Effector CD4-positive, alpha-beta T cell (primary cell): ENCODE data around the gene LSAMP.
"Not testable (repeated sequence)": the region's sequence is repeated elsewhere in the genome, so short reads cannot be mapped to it uniquely, and the experiment has no call there.

Experiments used
- DNase-seq: peaks from one replicate; pipeline ENCODE4 v3.0.0-alpha.2; 2020

LSAMP gene

DNA sequence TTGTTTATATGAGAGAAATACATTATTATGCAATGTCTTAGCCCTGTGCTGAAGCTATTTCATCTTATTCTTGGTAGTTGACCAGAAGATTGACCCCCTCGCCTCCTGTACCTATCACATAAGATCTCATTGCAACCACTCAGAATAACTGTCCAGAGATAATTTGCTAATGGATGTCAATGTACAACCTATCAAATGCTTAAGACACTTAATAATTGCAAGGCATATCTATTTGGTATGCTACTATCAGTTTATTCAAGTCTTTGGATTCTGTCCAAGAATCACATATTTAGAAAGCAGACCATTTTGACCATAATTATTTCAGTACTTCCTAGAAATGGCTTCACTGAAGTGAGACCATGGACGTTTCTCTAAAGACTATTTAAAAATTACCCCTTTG, 580.4 kb downstream of the LSAMP start:
- no peak for DNase-seq

DNA sequence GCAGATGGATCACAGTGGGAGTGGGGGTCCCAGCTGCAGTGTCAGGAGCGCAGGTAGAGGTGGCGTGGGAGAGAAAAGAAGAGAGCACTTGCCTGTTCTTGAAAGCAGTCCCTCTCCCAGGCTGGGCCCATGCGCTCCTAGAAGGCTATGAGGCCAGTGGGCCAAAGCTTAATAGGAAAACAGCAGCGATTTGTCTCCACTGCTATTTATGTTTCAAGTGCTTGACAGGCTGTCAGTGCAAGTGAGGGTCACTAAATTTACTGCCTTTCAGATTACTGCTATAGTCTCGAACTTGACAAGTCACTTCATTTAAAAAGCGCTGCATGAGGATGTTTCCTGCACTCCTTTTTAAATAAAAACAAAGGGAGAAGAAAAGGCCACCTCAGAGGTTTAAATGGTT, 582.4 kb downstream of the LSAMP start:
- no peak for DNase-seq

DNA sequence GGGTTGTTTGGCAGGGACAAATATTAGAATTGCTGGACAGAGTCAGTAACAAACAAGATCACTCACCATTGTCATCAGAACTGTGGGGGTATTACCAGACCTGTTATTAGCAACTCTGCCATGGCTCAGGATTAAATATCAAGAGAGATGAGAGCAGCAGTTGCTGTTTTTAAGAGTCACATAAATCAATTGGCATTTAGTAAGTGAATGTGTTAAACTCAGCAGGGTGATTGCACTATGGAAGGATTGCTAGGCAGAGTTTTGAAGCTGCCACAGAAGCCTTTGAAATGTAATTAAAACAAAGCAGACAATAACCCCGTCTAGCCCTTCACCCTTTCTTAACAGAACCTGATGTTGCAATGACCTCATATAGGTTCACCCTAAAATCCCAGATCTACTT, 583.2 kb downstream of the LSAMP start:
- no peak for DNase-seq

DNA sequence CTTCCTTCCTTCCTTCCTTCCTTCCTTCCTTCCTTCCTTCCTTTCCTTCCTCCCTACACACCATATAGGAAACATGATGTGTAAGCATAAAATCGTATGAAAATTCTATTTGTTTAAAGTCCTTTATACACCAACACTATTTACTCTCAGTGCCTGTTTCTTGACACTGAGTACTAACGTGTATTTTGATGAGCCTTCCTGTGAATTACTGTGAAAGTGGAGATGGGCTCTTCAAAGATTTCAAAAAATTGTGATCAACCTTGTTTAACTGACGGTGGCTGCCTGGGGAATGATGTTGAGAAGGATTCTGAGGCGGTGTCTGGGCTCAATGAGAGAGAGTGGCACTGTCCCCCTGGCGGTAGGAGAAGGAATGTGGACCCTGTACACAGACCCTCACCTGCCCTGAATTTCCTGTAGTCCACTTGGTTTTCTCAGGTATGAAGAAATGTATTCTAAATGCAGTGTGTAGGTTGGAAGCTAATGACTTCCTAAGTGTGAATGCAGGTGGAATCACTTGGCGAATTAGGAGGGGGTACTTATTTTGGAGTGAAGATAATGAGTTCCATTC, 584.0 kb downstream of the LSAMP start:
- no peak for DNase-seq

DNA sequence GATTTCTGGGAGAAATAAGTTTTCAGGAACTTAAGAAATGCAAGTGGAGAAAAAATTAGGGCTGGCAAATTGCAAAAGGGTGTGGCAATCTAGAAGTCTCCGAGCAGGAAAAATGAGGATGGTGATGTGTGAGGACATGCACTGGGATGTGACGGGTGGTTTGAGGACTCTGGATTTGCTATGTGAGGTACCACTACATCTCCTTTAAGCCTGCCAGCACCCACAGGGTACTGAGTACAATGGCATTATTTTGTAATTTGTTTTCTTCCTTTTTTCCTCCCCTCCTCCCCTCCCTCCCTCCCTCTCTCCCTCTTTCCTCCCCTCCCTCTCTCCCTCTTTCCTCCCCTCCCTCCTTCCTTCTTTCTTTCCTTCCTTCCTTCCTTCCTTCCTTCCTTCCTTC, 584.5 kb downstream of the LSAMP start:
- no peak for DNase-seq

DNA sequence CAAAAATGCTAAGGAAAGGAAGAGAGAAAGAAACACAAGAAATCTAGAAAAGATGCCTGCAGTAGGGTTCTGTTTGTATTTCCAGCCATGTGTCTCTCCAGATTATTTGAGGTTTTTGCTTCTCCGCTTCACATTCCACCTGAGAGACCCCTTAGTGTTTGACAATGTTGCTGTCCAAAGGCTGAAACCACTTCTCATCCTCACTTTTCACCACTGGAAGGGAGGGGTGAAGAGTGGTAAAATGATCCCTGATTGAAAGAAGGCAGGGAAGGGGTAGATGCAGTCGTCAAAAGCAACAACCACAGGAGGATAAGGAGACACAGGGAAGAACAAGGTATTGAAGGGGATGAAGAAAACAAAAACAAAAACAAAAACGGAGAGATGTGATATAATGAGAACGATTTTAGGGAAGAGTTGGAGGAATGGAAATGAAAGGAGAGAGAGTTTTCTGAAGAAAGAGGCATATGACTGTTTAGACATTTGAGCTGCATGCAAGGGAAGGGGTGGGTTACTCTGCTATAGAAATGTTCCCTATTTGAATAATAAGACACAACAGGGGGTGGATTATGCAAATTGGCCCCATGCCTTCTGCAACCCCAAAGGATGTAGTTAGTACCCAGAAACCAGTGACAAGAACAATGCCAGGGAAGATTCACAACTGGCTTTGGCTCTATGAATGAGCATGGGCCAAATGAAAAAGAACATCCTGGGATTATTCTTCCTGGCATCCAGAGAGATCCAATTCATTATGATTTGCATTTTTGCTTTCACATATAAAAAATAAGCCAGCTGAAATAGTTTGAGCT, 586.1 kb downstream of the LSAMP start:
- no peak for DNase-seq

DNA sequence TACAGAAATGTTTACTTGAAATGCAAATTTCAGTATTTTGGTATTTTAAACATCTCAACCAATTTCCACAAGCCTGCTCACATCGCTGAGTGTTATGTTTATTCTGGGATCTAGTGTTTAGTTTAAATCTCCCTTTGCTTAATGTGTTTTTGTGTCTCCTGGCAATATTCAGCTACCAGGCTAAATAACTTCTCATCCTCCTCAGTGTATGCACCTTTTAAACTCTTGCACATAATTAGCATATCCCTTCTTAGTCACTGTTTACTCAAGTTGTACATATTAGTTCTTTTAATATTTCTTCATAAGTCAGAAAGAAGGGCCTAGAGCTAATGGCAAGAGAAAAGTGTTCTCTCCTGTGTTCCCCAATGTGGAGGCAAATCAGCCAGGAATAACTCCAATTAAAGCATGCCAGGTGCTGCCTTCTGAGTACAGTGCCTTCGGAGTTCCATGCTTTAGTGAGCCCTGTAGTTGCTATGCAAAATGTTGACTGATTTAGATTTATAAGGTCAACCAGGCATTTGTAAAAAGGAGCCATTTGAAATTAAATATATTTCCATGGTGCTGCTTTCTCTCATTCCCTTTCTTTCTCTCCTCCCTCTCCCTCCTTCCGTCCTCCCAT, 587.7 kb downstream of the LSAMP start:
- no peak for DNase-seq

DNA sequence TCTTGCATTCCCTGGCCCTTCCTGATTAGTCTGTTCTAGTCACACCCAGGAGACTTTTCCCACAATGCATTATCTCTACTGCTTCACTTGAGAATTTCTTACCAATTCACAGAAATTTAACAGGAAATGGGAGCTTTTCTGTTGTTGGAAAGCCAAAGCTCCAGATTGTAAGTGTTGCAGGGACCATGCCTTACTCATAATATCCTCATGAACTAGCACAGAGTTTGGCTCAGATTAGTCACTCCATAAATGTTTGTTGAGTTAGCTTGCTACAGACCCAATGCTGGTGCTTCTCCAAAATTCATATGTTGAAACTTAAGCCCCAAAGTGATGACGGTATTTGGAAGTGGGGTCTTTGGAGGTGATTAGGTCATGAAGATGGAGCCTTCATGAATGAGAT, 589.4 kb downstream of the LSAMP start:
- DNase-seq: no peak

DNA sequence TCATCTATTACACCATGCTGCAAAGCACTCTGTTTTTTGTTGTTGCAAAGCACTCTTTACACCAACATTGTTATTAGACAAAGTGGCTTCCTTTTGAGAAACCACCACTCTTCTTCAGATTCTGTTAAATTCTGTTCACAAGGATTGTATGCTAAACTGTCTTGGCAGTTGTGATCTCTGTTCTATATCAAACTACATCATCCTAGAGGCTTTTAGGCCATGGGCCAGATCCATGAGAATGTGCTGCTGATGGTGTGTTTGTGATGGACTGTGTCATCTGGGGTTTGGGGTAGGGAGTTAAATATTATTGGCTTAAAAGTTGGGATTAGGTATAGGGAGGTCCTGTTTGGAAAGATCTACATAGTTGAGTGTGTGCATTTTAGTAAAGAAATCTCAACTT, 592.2 kb downstream of the LSAMP start:
- no peak for DNase-seq

DNA sequence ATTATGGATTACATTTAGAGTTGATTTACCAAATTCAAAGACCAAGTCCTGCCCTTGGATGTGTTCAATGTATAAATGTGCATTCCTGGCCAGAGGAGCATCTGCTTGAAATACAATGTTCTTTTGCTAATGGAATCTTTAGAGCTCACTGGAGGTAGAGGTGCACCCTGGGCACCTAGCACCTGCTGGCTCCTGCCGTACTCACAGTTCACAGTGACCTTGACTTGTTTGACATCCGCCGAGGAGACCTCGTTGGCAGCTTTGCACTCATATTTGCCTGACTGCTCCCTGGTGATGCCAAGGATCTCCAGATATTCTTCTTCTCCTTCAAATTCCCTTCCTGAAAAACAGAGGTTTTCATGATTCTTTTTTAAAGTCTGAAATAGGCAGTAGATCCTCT, 593.0 kb downstream of the LSAMP start:
- DNase-seq: no peak

DNA sequence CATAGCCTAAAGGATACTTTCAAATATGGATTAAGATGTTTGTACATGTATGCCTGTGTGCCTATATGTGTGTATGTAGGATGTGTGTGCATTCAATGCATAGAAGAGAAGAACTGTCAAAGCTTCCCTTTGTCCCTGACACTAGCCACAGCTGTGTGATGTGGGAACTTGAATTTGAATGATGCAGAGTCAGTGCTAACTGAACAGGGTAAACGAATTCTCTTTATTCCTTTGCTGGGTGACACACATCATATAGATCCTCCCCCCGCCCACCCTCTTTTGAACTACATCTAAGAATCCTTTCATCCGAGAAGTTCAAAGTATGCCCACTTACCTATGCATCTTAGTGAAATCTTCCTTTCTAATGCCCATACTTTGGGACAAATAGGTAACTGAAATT, 593.7 kb downstream of the LSAMP start:
- no peak for DNase-seq

DNA sequence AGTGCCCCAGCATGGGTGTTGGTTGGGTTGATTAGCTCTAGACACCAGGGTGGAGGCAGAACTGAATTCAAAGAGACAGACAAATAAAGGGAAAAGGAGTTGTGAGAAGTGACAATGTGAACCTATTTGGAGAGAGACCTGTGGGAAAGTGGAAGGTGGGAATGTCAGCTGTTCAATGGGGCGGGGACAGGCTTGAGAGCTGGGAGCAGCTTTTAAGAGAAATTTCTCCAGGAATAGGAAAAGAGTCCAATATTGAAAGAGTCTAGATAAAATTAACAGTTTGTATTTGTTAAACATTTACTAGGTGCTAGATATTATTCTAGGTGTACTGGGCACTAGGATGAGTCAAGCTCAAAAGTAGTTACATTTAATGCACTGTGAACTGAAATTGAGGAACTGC, 596.6 kb downstream of the LSAMP start:
- DNase-seq: no peak

DNA sequence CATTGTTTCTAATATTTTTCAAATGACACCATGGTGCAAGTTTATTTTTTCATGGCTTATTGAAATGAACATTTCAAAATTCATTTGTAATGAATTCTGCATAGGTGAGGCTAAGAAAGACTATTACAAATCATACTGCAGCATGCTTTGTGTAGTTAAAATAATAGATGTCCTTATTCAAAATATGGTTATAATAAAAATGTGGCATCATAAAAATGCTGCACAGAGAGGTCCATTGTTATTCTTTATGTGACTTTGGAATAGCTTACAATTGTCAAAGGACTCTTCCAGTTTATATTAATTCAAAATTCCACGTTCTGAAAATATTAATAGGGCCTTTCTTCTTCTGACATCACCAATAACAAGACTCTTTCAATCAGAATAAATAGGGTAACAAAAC, 599.3 kb downstream of the LSAMP start:
- no peak for DNase-seq

DNA sequence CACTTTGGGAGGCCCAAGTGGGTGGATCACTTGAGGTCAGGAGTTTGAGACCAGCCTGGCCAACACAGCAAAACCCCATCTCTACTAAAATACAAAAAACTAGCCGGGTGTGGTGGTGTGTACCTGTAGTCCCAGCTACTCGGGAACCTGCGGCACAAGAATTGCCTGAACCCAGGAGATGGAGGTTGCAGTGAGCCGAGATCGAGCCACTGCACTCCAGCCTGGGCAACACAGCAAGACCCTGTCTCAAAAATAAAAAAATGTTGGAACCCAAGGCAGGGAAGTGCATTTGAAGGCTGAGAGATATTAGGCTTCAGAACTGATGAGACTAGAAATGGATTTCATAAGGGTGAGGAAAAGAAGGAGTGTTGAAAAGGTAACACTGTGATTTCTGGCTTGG, 600.6 kb downstream of the LSAMP start:
- DNase-seq: not testable (repeated sequence)

DNA sequence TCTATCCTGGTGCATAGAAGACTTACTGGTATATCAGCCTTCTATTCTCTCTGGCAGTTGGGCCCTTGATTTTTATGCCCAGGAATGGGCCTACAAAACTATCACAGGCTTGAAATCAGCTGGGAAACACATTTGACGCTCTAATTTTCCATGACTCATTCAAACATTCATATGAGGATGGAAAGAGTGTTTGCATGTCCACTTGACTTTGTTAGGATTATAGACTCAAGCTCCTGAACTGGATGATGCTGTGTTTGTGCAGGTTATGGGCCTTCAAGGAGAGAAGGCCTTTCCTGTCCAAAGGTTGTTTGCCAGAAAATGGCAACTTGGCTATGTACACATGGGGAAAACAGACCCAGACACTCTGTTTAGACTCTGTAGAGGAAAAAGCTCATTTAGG, 602.1 kb downstream of the LSAMP start:
- DNase-seq: no peak

DNA sequence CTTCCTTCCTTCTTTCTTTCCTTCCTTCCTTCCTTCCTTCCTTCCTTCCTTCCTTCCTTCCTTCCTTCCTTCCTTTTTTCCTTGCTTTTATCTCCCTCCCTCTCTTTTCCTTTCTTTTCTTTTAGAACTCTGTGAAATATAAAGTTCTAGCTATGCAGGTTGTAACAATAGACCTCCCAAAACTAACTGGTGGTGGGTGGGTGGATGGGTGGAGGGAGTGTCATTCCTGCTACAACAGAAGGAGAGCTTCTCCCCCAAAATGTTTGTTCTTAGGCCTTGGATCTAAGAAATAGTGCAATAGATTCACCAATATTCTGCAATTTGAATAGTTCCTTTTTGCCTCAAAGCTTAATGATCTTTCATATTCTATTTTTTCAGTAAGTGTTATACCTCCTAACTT, 606.0 kb downstream of the LSAMP start:
- DNase-seq: no peak

DNA sequence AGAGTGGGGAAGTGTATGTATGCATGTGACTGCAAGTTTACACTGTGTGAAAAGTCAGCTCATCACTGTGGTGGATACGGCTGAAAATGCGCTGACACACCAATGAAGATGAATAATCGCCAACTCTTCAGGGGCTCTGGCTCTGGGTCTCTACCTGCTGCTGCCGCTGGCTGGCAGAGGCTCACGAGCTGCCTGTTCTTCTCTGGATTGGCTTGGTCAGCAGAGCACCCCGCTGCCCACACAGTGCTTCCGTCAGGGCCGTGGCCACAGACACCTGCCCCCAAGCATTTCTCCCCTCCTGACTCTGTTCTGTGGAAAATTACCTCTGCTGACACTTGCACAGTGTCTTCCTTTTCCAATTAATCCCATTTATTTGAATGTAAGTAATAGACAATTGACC, 606.5 kb downstream of the LSAMP start:
- no peak for DNase-seq

DNA sequence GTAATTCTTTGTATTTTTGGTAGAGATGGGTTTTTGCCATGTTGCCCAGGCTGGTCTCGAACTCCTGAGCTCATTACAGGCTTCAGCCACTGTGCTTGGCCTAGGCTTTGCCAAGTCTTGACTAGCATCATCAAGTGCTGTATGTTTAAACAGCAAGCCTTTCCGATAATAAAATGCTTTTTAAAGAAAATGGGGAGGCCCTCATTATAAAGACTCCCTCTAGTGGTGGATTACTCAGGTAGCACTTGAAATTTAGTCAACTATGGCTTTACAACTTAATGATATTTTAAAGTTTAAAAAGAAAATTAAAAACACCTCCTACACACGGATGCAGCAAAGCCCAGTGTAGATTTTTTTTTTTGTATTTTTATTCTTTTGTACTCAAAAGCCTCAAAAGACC, 608.3 kb downstream of the LSAMP start:
- DNase-seq: no peak

DNA sequence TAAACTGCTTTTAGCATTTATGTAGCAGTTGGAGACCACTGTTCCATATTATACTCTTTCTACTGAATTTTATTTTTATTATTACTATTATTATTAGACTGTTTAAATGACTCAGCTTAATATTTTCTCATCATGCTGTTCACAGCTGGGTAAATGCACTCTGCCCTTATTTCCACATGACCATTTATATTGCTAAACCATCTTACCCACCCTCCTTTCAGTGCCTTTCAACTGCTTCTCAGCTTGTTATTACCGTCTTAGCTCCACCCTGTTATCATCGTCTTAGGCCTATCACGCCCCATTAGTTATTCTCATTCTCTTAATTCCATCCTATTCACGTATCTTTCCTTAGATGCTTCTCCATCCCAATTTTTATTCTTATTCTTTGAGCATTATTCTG, 609.3 kb downstream of the LSAMP start:
- DNase-seq: no peak

DNA sequence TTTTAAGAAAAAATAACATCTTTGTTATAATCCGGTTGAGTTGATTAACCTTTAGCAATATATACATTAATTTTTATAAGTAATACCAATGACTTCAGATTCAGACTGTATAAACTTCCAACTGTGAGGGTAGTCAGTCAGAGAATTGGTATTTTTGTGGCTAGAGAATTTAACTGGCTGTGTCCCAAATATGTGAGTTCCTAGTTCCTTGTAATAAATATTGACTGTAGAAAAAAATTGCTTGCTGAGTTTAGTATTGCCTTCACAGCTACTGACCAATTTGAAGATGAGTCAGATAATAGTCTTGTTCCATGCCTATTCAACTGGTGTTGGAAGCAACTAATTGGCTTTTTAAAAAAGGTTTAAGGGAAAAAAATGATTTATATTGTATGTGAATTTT, 611.2 kb downstream of the LSAMP start:
- DNase-seq: no peak

DNA sequence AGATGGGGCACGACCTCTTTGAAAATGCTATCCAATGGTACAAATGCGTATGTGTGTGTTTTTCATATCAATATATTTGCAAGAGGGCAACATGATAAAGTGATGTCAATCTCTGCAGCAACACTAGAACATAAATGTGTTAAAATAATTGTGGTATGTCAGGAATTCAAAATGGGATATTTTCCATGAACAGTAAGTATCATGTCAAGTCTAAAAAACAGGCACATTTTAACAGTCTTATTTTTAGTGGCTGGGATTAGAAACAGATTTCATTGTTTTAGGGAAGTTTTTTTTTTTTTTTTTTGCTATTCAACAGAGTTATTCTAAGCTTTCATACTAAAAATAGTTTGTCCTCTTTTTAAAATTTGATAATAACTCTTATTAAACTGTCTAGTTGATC, 612.2 kb downstream of the LSAMP start:
- no peak for DNase-seq

DNA sequence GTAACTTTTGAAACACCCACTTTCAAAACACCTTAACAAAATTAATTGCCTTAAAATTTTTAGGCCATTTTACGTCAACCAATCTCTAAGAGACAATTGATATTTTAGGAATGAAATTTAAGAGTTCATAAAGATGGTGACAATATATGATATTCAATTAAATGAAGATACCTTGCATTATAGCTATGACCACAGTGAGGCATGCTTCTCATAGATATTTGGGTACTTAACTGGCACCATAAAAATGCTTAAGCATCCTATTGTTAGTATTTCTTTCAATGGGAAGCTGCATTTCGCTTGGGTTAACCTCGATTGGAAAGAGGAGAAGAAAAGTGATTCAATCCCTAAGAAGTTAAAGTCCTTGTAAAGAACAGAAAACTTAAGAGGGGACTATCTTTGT, 613.0 kb downstream of the LSAMP start:
- no peak for DNase-seq

DNA sequence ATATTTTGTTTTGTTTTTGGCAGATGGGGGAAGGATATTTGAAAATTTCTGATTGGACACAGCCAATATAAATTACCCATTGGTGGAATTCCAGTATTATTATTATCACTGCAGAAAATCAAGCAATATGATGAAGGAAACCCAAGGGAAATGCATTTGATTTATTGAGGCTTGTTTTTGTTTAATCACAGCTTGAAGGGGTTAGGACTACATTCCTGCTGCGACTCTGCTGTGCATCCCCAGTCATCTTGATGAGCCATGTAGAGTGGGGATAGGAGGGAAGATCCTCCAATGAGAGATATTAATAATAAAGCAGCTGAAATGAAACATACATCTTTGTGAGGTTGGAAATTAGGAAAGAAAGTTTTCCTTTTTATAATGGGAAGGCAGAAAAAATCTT, 613.4 kb downstream of the LSAMP start:
- no peak for DNase-seq

DNA sequence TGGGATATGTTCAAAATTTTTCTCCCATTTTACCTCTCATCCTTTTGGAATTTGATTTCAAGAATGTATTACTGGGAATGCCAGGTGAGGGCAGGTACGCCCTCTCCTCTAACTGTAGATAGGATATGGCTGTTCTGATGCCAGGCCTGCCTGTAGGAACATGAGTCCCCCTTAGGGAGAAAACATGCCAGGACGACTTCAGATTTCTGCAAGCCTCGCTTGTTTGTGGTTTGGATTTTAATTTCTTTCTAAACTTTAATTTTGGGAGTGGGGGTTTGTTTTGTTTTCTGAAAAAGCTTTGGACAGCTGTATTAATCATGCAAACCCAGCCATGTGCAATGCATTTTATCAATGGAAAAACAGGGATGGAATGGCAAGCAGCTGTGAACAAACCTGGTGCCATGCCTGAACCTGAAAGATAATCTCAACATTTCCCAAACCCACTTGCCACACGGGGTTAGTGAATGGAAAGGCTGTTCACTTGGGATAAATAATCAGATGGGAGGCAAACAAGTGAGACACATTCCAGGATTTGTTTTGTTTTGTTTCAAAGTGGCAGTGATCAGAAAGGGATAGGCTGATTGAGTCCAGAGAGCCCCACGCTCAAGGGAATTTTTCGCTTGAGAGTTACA, 614.4 kb downstream of the LSAMP start:
- no peak for DNase-seq
